Measurements from ENCODE around the gene WDR19.

WDR19 gene

GRCh38 chr4:39154009-39154408 is 28.3 kb upstream of the WDR19 start:
- no peak for TF ChIP-seq NFIC (IDR thresholded peaks at IDR 0.05)
- TF ChIP-seq REST (IDR thresholded peaks at IDR 0.05; ENCODE audit: low read depth) = no peak
- no peak for TF ChIP-seq RAD21 (IDR thresholded peaks at IDR 0.05; ENCODE audit: low read depth)
- no peak for TF ChIP-seq TEAD4 (IDR thresholded peaks at IDR 0.05)
- no peak for TF ChIP-seq CEBPB (IDR thresholded peaks at IDR 0.05)
- TF ChIP-seq CREB1 (IDR thresholded peaks at IDR 0.05; ENCODE audit: low read depth) = no peak

GRCh38 chr4:39157520-39157919 is 24.8 kb upstream of the WDR19 start:
- no peak for TF ChIP-seq CREB1 (IDR thresholded peaks at IDR 0.05; ENCODE audit: low read depth)
- TF ChIP-seq USF1 (IDR thresholded peaks at IDR 0.05) = no peak
- no peak for TF ChIP-seq CEBPB (IDR thresholded peaks at IDR 0.05)
- TF ChIP-seq MAX (IDR thresholded peaks at IDR 0.05) = no peak
- no peak for TF ChIP-seq YY1 (IDR thresholded peaks at IDR 0.05; ENCODE audit: low read depth)
- TF ChIP-seq EGR1 (IDR thresholded peaks at IDR 0.05) = no peak
- TF ChIP-seq TEAD4 (IDR thresholded peaks at IDR 0.05) = no peak
- TF ChIP-seq EP300 (IDR thresholded peaks at IDR 0.05; ENCODE audit: borderline replicate concordance) = no peak
- no peak for TF ChIP-seq FOXM1 (IDR thresholded peaks at IDR 0.05; ENCODE audit: borderline replicate concordance, low read depth)
- TF ChIP-seq TAF1 (IDR thresholded peaks at IDR 0.05; ENCODE audit: low read depth) = no peak
- TF ChIP-seq TCF12 (IDR thresholded peaks at IDR 0.05; ENCODE audit: low read depth) = no peak

- TF ChIP-seq USF1 (IDR thresholded peaks at IDR 0.05) (no peak), NFIC (IDR thresholded peaks at IDR 0.05) (no peak), EP300 (IDR thresholded peaks at IDR 0.05; ENCODE audit: borderline replicate concordance) (no peak), CREB1 (IDR thresholded peaks at IDR 0.05; ENCODE audit: low read depth) (no peak), TEAD4 (IDR thresholded peaks at IDR 0.05) (no peak), CEBPB (IDR thresholded peaks at IDR 0.05) (no peak), TCF12 (IDR thresholded peaks at IDR 0.05; ENCODE audit: low read depth) (no peak), FOXM1 (IDR thresholded peaks at IDR 0.05; ENCODE audit: borderline replicate concordance, low read depth) (no peak), EGR1 (IDR thresholded peaks at IDR 0.05) (no peak), RAD21 (IDR thresholded peaks at IDR 0.05; ENCODE audit: low read depth) (no peak), TAF1 (IDR thresholded peaks at IDR 0.05; ENCODE audit: low read depth) (no peak), YY1 (IDR thresholded peaks at IDR 0.05; ENCODE audit: low read depth) (no peak), REST (IDR thresholded peaks at IDR 0.05; ENCODE audit: low read depth) (no peak), MAX (IDR thresholded peaks at IDR 0.05) (no peak), ZBTB7A (IDR thresholded peaks at IDR 0.05; ENCODE audit: low read depth) (no peak)
Measured at GRCh38 chr4:39166177-39166576, 16.2 kb upstream of the WDR19 start.

GRCh38 chr4:39166669-39167068 is 15.7 kb upstream of the WDR19 start:
- TF ChIP-seq FOXM1 (IDR thresholded peaks at IDR 0.05; ENCODE audit: borderline replicate concordance, low read depth) = no peak
- TF ChIP-seq CREB1 (IDR thresholded peaks at IDR 0.05; ENCODE audit: low read depth) = no peak
- TF ChIP-seq MAX (IDR thresholded peaks at IDR 0.05) = no peak

GRCh38 chr4:39169426-39169825 is 12.9 kb upstream of the WDR19 start:
- TF ChIP-seq CREB1 (IDR thresholded peaks at IDR 0.05; ENCODE audit: low read depth) (no peak), MAX (IDR thresholded peaks at IDR 0.05) (no peak), EGR1 (IDR thresholded peaks at IDR 0.05) (no peak), FOXM1 (IDR thresholded peaks at IDR 0.05; ENCODE audit: borderline replicate concordance, low read depth) (no peak), RAD21 (IDR thresholded peaks at IDR 0.05; ENCODE audit: low read depth) (no peak), NFIC (IDR thresholded peaks at IDR 0.05) (no peak), USF1 (IDR thresholded peaks at IDR 0.05) (no peak), REST (IDR thresholded peaks at IDR 0.05; ENCODE audit: low read depth) (no peak), TEAD4 (IDR thresholded peaks at IDR 0.05) (no peak)

Data from Ishikawa (cell line).